Heart right ventricle (tissue), 16 donors: Measurements from ENCODE around the gene TMEM217. TPM values are rescaled to one million over a fixed set of nuclear protein-coding genes. Genes with fewer than 3 reads are reported as not detected.

Experiments
- ATAC-seq, 8 donors: fragments of 200-7000 bp; cut with Tn5 transposase; one replicate each; pipeline ENCODE4 v1.9.1; 2020; ENCODE audit warnings: mild to moderate bottlenecking in 8 of 8, moderate library complexity in 8 of 8, moderate number of reproducible peaks in 1 of 8
- DNase-seq, 2 donors: peaks; one replicate each; pipeline ENCODE4 v3.0.0-alpha.2; 2020
- H3K27ac ChIP-seq, 10 donors: fragments of 200-600 bp; sonication (generic) in 2 of 10; one replicate each; pipeline versions ENCODE4 v1.5.0 to v1.8.0; 2020 to 2022; ENCODE audit warnings: mild to moderate bottlenecking in 3 of 10
- H3K27me3 ChIP-seq, 7 donors: fragments of 200-600 bp; one replicate each; pipeline ENCODE4 v1.8.0; 2021 to 2022; ENCODE audit warnings: mild to moderate bottlenecking in 2 of 7
- H3K36me3 ChIP-seq, 9 donors: fragments of 200-600 bp; sonication (generic) in 1 of 9; one replicate each; pipeline versions ENCODE4 v1.5.0 to v1.8.0; 2020 to 2022; ENCODE audit warnings: mild to moderate bottlenecking in 2 of 9
- H3K4me1 ChIP-seq, 9 donors: fragments of 200-600 bp; sonication (generic) in 1 of 9; one replicate each; pipeline versions ENCODE4 v1.5.0 to v1.8.0; 2020 to 2022; ENCODE audit warnings: mild to moderate bottlenecking in 4 of 9
- H3K4me3 ChIP-seq, 10 donors: fragments of 200-600 bp; sonication (generic) in 2 of 10; one replicate each; pipeline versions ENCODE4 v1.5.0 to v1.8.0; 2020 to 2022; ENCODE audit warnings: mild to moderate bottlenecking in 7 of 10, moderate library complexity in 2 of 10
- H3K9me3 ChIP-seq, 11 donors: fragments of 200-600 bp in 10 of 11; sonication (generic) in 2 of 11; one replicate each; pipeline versions ENCODE4 v1.5.0 to v1.8.0; 2013 to 2022; ENCODE audit warnings: mild to moderate bottlenecking in 2 of 11, control low read depth in 1 of 11, moderate library complexity in 1 of 11
- CTCF ChIP-seq, 9 donors: fragments of 200-600 bp; sonication (generic) in 2 of 9; IDR thresholded peaks; one replicate each; pipeline versions ENCODE4 v1.5.0 to v1.8.0; 2021 to 2022; ENCODE audit warnings: antibody characterized with exemption in 9 of 9, mild to moderate bottlenecking in 5 of 9, moderate library complexity in 1 of 9
- WGBS, 2 donors: extraction: QIAGEN DNeasy Blood & Tissue Kit; methylation state at CpG; one replicate each; pipeline ENCODE4 v1.1.7; 2013; ENCODE audit warnings: inconsistent platforms in 1 of 2; 5-methylcytosine and 5-hydroxymethylcytosine counted together
- intact Hi-C, 10 donors: fragments of 100-400 bp; cut with DNase I; formaldehyde crosslinking; loops; one replicate each; pipeline versions ENCODE4 v1.11.1 to v1.14.2; 2022
- polyA plus RNA-seq, 2 donors: library from polyadenylated mRNA; stranded (reverse); fragments of 200-250 nt; gene quantifications; one replicate each; pipeline ENCODE4 v1.2.3, GENCODE V29; 2013
- total RNA-seq, 10 donors: library from RNA; stranded (reverse); fragmentation: NEBNext Ultra II Directional in 3 of 10; extraction: Animal tissue kit (Norgen Biotek cat#: 25700) in 3 of 10; gene quantifications; one replicate each; pipeline versions ENCODE4 v1.2.1 to v1.2.4, GENCODE V29; 2021 to 2023
- donor health status: Arrhythmogenic right ventricular cardiomyopathy.
- donor health status: ischemic (EF 13 %, LVEDD 7.1; RV severe dilation, severe dysfunction).
- donor health status: healthy with polysubstance abuse.
- donor health status: DM: no; HTN: yes; CAD: no.
- donor health status: DM: no; HTN: no; CAD: no.
- donor health status: ischemic (EF 25% LVEDD 6.9; RV normal size, moderate dysfunction).
- donor health status: ischemic (EF 25% LVEDD 5.7; RV mildly dilated, moderate dysfunction).
- donor health status: healthy.
- donor health status: DM: yes; HTN: yes; CAD: no.
- donor health status: Ischemic cardiomyopathy.
- donor health status: ischemic (EF 35%, LVEDD 5.7; RV mildly dilated, moderate dysfunction).
- donor health status: nonischemic (EF 11% LVEDD 7.7; RV severe dilation, severe dysfunction).
- donor health status: DM: yes; HTN: yes; CAD: no.
- donor health status: PGD.
- donor health status: ischemic (EF 29% LVEDD 5.4; RV normal size, mild dysfunction).
- donor health status: nonischemic (EF 23%, LVEDD 6.1; RV moderate dilation, normal function).

Gene TMEM217
- total and polyA plus RNA-seq, 12 donors, result 0.20 to 1.1 (median 0.41) TPM; not detected in 2

GRCh38 chr6:37207903-37208456, 50.0 kb downstream of the TMEM217 start:
- intact Hi-C loops, result loop anchor here in 5 of 10 donors (2.0 to 10.0 kb wide), 7 partner anchors 33 to 443 kb away; partner anchors contain the start of gene C6orf89 (in 1 of the 5)
- 67 to 71% methylated on average over 7 of the region's 7 CpGs for WGBS, 2 donors

GRCh38 chr6:37206622-37207021, 51.3 kb downstream of the TMEM217 start:
- DNase-seq, result no peak
- Histone ChIP-seq H3K27ac (no peak overlapping the region), H3K4me3 (no peak overlapping the region), H3K9me3 (no peaks in the 10 kb centered on the region), H3K4me1 (peaks cover 0 to 62% (median 0%) of the 10 kb centered on the region in 9 donors), H3K36me3 (no peaks in the 10 kb centered on the region), H3K27me3 (peaks cover 0 to 4% (median 0%) of the 10 kb centered on the region in 7 donors)
- 88 to 91% methylated on average over 9 of the region's 9 CpGs for WGBS, 2 donors
- no peak for TF ChIP-seq CTCF (IDR thresholded peaks at IDR 0.05)
- ATAC-seq, result no peak
- intact Hi-C loops, result loop anchor here in 3 of 10 donors (5.0 to 10.0 kb wide), 4 partner anchors 174 to 442 kb away; partner anchors contain the start of gene C6orf89 (in 1 of the 3)

More at GRCh38 chr6:37207903-37208456, 50.0 kb downstream of the TMEM217 start:
- Histone ChIP-seq H3K27me3 (peaks cover 0 to 3% (median 0%) of the 10 kb centered on the region in 7 donors), H3K4me3 (no peak overlapping the region), H3K27ac (peak overlapping the region in 1 of 10 donors; percentile 72), H3K4me1 (peaks cover 0 to 50% (median 0%) of the 10 kb centered on the region in 9 donors), H3K9me3 (no peaks in the 10 kb centered on the region), H3K36me3 (no peaks in the 10 kb centered on the region)
- ATAC-seq (peak in 7 of 8 donors; percentile 49 to 79 (median 62)), DNase-seq (peak; percentile 73 to 78)
- peak in 8 of 9 donors; percentile 48 to 88 (median 65) for TF ChIP-seq CTCF (IDR thresholded peaks at IDR 0.05)

- no peak overlapping the region for H3K4me3 ChIP-seq
- no peaks in the 10 kb centered on the region for H3K36me3 ChIP-seq
- ATAC-seq, result no peak
- H3K9me3 ChIP-seq, result no peaks in the 10 kb centered on the region
- H3K27ac ChIP-seq, result no peak overlapping the region
- H3K27me3 ChIP-seq, result peaks cover 0 to 7% (median 0%) of the 10 kb centered on the region in 7 donors
- no peak for TF ChIP-seq CTCF (IDR thresholded peaks at IDR 0.05)
- intact Hi-C loops, result loop anchor here in 3 of 10 donors (5.0 to 10.0 kb wide), 4 partner anchors 174 to 441 kb away; partner anchors contain the start of gene C6orf89 (in 1 of the 3)
- peaks cover 0 to 62% (median 0%) of the 10 kb centered on the region in 9 donors for H3K4me1 ChIP-seq
- DNase-seq, result no peak
- WGBS, 2 donors, result 89 to 96% methylated on average over 4 of the region's 4 CpGs
Measured at GRCh38 chr6:37205997-37206340, 52.0 kb downstream of the TMEM217 start.

- intact Hi-C loops, result loop anchor here in 3 of 10 donors (5.0 to 10.0 kb wide), 4 partner anchors 173 to 441 kb away; partner anchors contain the start of gene C6orf89 (in 1 of the 3)
- WGBS, 2 donors, result 74 to 75% methylated on average over 13 of the region's 13 CpGs
- no peak for TF ChIP-seq CTCF (IDR thresholded peaks at IDR 0.05)
- H3K27me3 ChIP-seq, result peaks cover 0 to 7% (median 0%) of the 10 kb centered on the region in 7 donors
- no peak overlapping the region for H3K4me3 ChIP-seq
- ATAC-seq (no peak), DNase-seq (no peak)
- peaks cover 0 to 57% (median 0%) of the 10 kb centered on the region in 9 donors for H3K4me1 ChIP-seq
- H3K27ac ChIP-seq, result no peak overlapping the region
- no peaks in the 10 kb centered on the region for H3K9me3 ChIP-seq
- no peaks in the 10 kb centered on the region for H3K36me3 ChIP-seq
Measured at GRCh38 chr6:37205175-37205996, 52.6 kb downstream of the TMEM217 start.
